Measurements from ENCODE around the gene MRGPRG.

The MRGPRG gene

GRCh38 chr11:3215346-3216026, 3.1 kb downstream of the MRGPRG start:
- no peak for DNase-seq (ENCODE audit: low read depth, low spot score)
- Histone ChIP-seq H3K9me3 (ENCODE audit: low read depth, low read length) (no peaks in the 10 kb centered on the region; the same call in 1 of the 2 replicates), H3K4me3 (no peak overlapping the region), H3K36me3 (ENCODE audit: insufficient read depth, low read length) (no peaks in the 10 kb centered on the region), H3K9ac (ENCODE audit: insufficient read length) (no peak overlapping the region), H3K27ac (no peak overlapping the region)
- TF ChIP-seq EZH2 (IDR thresholded peaks at IDR 0.05) (no peak), FOXP2 (optimal IDR thresholded peaks at IDR 0.05; ENCODE audit: control extremely low read depth, extremely low read length, insufficient read depth) (no peak), POLR2AphosphoS5 (IDR thresholded peaks at IDR 0.05; ENCODE audit: borderline replicate concordance, low read depth, low read length) (no peak)

- no peak overlapping the region for H3K9ac ChIP-seq (ENCODE audit: insufficient read length)
- DNase-seq (ENCODE audit: low read depth, low spot score): no peak
- TF ChIP-seq POLR2AphosphoS5 (IDR thresholded peaks at IDR 0.05; ENCODE audit: borderline replicate concordance, low read depth, low read length): no peak
- TF ChIP-seq FOXP2 (optimal IDR thresholded peaks at IDR 0.05; ENCODE audit: control extremely low read depth, extremely low read length, insufficient read depth): no peak
- TF ChIP-seq EZH2 (IDR thresholded peaks at IDR 0.05): no peak
- H3K27ac ChIP-seq: no peak overlapping the region
- H3K36me3 ChIP-seq (ENCODE audit: insufficient read depth, low read length): no peaks in the 10 kb centered on the region
- H3K4me3 ChIP-seq: no peak overlapping the region
- no peaks in the 10 kb centered on the region; the same call in 1 of the 2 replicates for H3K9me3 ChIP-seq (ENCODE audit: low read depth, low read length)
These were observed 4.3 kb downstream of the MRGPRG start for GRCh38 chr11:3214420-3214699.

GRCh38 chr11:3213659-3214419, 4.8 kb downstream of the MRGPRG start:
- no peak overlapping the region for H3K27ac ChIP-seq
- no peaks in the 10 kb centered on the region; the same call in 1 of the 2 replicates for H3K9me3 ChIP-seq (ENCODE audit: low read depth, low read length)
- DNase-seq (ENCODE audit: low read depth, low spot score): no peak
- no peaks in the 10 kb centered on the region for H3K36me3 ChIP-seq (ENCODE audit: insufficient read depth, low read length)
- TF ChIP-seq FOXP2 (optimal IDR thresholded peaks at IDR 0.05; ENCODE audit: control extremely low read depth, extremely low read length, insufficient read depth): no peak
- TF ChIP-seq POLR2AphosphoS5 (IDR thresholded peaks at IDR 0.05; ENCODE audit: borderline replicate concordance, low read depth, low read length): no peak
- no peak for TF ChIP-seq EZH2 (IDR thresholded peaks at IDR 0.05)
- no peak overlapping the region for H3K4me3 ChIP-seq
- H3K9ac ChIP-seq (ENCODE audit: insufficient read length): no peak overlapping the region

- Histone ChIP-seq H3K36me3 (ENCODE audit: insufficient read depth, low read length) (no peaks in the 10 kb centered on the region), H3K9me3 (ENCODE audit: low read depth, low read length) (no peaks in the 10 kb centered on the region; the same call in 1 of the 2 replicates), H3K9ac (ENCODE audit: insufficient read length) (no peak overlapping the region), H3K4me3 (no peak overlapping the region), H3K27ac (no peak overlapping the region)
- TF ChIP-seq POLR2AphosphoS5 (IDR thresholded peaks at IDR 0.05; ENCODE audit: borderline replicate concordance, low read depth, low read length) (no peak), FOXP2 (optimal IDR thresholded peaks at IDR 0.05; ENCODE audit: control extremely low read depth, extremely low read length, insufficient read depth) (no peak), EZH2 (IDR thresholded peaks at IDR 0.05) (no peak)
- DNase-seq (ENCODE audit: low read depth, low spot score): no peak
These were observed 10.3 kb downstream of the MRGPRG start for GRCh38 chr11:3208272-3208671.

GRCh38 chr11:3207526-3208189, 11.0 kb downstream of the MRGPRG start:
- TF ChIP-seq POLR2AphosphoS5 (IDR thresholded peaks at IDR 0.05; ENCODE audit: borderline replicate concordance, low read depth, low read length) (no peak), FOXP2 (optimal IDR thresholded peaks at IDR 0.05; ENCODE audit: control extremely low read depth, extremely low read length, insufficient read depth) (no peak), EZH2 (IDR thresholded peaks at IDR 0.05) (no peak)
- no peak overlapping the region for H3K9ac ChIP-seq (ENCODE audit: insufficient read length)
- no peaks in the 10 kb centered on the region; the same call in 1 of the 2 replicates for H3K9me3 ChIP-seq (ENCODE audit: low read depth, low read length)
- no peaks in the 10 kb centered on the region for H3K36me3 ChIP-seq (ENCODE audit: insufficient read depth, low read length)
- no peak for DNase-seq (ENCODE audit: low read depth, low spot score)
- no peak overlapping the region for H3K27ac ChIP-seq
- H3K4me3 ChIP-seq: no peak overlapping the region

- Histone ChIP-seq H3K9ac (ENCODE audit: insufficient read length) (no peak overlapping the region), H3K27ac (no peak overlapping the region), H3K9me3 (ENCODE audit: low read depth, low read length) (no peaks in the 10 kb centered on the region; the same call in 1 of the 2 replicates), H3K4me3 (no peak overlapping the region), H3K36me3 (ENCODE audit: insufficient read depth, low read length) (no peaks in the 10 kb centered on the region)
- no peak for DNase-seq (ENCODE audit: low read depth, low spot score)
- TF ChIP-seq EZH2 (IDR thresholded peaks at IDR 0.05) (no peak), POLR2AphosphoS5 (IDR thresholded peaks at IDR 0.05; ENCODE audit: borderline replicate concordance, low read depth, low read length) (no peak), FOXP2 (optimal IDR thresholded peaks at IDR 0.05; ENCODE audit: control extremely low read depth, extremely low read length, insufficient read depth) (no peak)
These were observed 11.8 kb downstream of the MRGPRG start for GRCh38 chr11:3206922-3207204.

GRCh38 chr11:3206156-3206921, 12.3 kb downstream of the MRGPRG start:
- H3K27ac ChIP-seq: no peak overlapping the region
- no peak overlapping the region for H3K4me3 ChIP-seq
- no peak overlapping the region for H3K9ac ChIP-seq (ENCODE audit: insufficient read length)
- no peaks in the 10 kb centered on the region; the same call in 1 of the 2 replicates for H3K9me3 ChIP-seq (ENCODE audit: low read depth, low read length)
- no peaks in the 10 kb centered on the region for H3K36me3 ChIP-seq (ENCODE audit: insufficient read depth, low read length)
- DNase-seq (ENCODE audit: low read depth, low spot score): no peak
- TF ChIP-seq POLR2AphosphoS5 (IDR thresholded peaks at IDR 0.05; ENCODE audit: borderline replicate concordance, low read depth, low read length): no peak
- no peak for TF ChIP-seq FOXP2 (optimal IDR thresholded peaks at IDR 0.05; ENCODE audit: control extremely low read depth, extremely low read length, insufficient read depth)
- TF ChIP-seq EZH2 (IDR thresholded peaks at IDR 0.05): no peak

Measured in SK-N-MC (cell line).